HG02981 (cell line): ENCODE results near the gene GLIPR2.
"Not testable (repeated sequence)": the region's sequence is repeated elsewhere in the genome, so short reads cannot be mapped to it uniquely, and the experiment has no call there.

Source experiments
- ATAC-seq: cut with Tn5 transposase; IDR thresholded peaks from one replicate; pipeline ENCODE4 v1.9.1; 2021; ENCODE audit warnings: mild to moderate bottlenecking, moderate library complexity; ENCODE audit not compliant: unreplicated experiment

GLIPR2 gene

DNA sequence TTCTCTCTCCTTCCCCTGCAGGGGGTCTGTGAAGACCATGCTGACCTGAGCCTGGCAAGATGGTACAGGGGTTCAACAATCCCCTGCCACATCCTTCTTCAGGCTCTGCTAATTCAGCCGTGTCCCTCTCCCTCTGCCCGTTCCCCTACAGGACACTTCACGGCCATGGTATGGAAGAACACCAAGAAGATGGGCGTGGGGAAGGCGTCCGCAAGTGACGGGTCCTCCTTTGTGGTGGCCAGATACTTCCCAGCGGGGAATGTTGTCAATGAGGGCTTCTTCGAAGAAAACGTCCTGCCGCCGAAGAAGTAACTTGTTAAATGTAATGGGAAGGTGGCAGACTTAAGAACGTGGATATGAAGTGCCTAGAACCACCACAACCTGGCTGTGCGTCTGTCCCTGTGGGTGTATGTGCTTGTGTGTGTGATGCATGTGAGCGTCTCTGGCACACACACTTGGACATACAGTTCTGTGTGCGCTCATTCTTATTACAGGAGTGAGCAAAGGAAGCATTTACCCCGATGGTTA lies 25.7 kb downstream of the GLIPR2 start:
- ATAC-seq, result no peak

DNA sequence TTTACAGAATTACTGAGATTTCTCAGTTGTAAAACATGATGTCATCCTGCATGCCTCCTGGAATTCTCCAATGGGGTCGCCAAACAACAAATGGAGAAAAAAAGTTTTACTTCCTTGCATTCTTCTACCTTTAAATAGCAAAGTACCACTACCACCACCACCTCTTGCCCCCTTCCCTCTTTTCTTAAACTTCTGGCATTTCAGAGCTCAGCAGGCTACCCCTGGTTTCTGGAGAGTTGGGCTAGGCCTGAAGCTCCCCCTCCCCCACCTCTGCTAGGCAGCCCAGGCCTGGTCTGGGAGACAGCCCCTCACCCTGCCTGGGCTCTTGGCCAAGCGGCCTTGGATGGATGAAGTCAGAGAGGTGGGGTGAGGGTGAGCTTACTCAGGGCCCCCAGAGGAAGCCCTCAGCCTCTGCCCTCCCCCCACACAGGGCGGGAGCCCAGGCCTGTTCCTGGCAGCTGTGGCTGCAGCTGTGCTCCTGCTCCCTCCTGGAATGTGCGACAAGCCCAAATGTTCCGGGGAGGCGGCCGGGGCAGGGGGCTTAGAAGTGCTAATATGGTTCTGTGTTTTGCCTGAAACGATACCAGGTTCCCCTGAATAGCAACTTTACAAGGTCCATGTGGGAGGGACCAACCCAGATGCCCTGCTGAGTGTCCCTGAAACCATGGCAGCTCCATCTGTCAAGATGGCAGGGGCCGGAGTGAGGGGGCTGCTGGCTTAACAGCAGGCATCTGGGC lies 26.7 kb downstream of the GLIPR2 start:
- ATAC-seq, result no peak

DNA sequence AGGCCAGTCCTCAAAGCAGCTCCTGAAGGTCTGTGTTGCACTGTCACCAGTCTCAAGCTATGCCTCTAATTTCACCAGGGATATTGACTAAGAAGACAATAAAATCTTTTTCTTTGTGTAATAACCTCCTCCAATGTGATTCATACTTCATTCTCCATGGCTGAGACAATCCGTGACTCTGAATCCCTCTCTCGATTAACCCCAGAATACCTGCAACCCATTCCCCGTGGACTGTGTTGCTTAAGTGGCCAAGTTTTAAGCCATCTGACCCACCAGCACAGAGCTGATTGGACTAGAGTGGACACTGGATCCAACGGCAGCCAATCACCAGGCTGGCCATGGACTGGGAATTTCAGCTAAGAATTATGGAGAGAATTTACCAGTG lies 27.2 kb downstream of the GLIPR2 start:
- no peak for ATAC-seq

DNA sequence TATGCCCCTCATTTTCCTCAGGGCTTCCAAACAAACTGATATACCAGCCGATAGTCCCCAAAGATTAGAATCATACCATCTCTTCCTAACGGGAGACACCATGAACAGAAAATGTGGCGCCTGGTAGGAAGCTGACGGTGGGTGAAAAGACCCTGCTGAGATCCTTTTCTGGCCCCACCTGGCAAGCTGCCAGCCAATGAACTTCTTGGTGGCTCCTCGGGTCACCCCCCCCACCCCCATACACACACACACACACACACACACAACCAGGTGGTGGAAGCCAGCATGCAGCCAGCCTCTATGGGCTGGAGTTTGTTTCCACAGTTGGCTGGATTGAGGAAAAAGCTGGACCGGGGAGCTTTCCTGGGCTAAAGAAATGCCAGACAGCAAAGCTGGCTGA lies 27.8 kb downstream of the GLIPR2 start:
- ATAC-seq, result no peak

GRCh38 chr9:36164989-36165388 lies 28.5 kb downstream of the GLIPR2 start:
- ATAC-seq, result no peak

GRCh38 chr9:36165826-36166167 lies 29.3 kb downstream of the GLIPR2 start:
- ATAC-seq, result no peak

DNA sequence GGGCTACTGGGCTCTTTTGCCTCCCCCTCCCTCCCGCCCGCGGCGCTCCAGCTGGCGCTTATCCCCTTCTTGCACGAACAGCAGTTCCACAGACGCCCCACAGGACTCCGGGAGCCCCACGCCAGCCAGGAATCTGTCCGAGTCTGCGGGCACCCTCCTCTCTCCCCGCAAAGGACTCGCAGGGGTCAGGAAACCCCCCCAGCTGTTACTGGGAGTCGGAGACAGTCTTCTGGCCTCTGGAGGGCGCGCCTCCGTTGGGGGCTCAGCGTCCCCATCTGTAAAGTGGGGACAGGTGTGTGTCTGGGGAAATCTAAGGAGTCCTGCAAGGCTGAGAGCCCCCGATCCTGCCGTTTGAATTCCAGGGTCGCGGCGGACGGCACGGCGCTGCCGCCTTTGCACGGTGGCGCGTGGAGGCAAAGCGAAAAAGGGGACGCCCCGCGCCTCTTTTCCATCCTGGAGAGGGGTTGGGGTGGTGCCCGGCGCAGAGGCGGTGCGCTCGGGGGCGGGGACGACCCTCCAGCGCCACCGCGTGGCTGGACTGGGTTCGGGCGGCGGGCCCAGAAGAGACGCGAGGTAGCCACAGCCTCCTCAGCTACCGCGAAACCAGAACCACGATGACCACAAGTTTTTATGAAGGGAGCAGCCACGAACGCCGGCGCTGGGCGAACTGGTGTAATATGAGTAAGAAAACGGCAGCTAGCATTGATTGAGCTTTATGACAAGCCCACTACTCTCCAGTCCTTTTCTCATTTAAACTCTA lies 29.8 kb downstream of the GLIPR2 start:
- ATAC-seq, result peak; percentile 68

- ATAC-seq, result no peak
Observed at GRCh38 chr9:36169166-36169565, 32.6 kb downstream of the GLIPR2 start, which contains the start of gene CCIN. Gene CCIN, plus strand, starts transcription at chr9:36169388. Its CDS starts 115 bp downstream, at chr9:36169503.

DNA sequence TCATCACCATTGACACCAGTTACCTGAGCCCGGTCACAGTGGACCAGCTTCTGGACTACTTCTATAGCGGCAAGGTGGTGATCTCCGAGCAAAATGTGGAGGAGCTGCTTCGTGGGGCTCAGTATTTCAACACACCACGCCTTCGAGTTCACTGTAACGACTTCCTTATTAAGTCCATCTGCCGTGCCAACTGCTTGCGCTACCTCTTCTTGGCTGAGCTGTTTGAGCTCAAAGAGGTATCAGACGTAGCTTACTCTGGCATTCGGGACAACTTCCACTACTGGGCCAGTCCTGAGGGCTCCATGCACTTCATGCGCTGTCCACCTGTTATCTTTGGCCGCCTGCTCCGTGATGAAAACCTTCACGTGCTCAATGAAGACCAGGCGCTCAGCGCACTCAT lies 33.2 kb downstream of the GLIPR2 start:
- no peak for ATAC-seq

- no peak for ATAC-seq
Observed at GRCh38 chr9:36170531-36170930, 34.0 kb downstream of the GLIPR2 start.

- no peak for ATAC-seq
Observed at GRCh38 chr9:36173861-36174260, 37.3 kb downstream of the GLIPR2 start.

DNA sequence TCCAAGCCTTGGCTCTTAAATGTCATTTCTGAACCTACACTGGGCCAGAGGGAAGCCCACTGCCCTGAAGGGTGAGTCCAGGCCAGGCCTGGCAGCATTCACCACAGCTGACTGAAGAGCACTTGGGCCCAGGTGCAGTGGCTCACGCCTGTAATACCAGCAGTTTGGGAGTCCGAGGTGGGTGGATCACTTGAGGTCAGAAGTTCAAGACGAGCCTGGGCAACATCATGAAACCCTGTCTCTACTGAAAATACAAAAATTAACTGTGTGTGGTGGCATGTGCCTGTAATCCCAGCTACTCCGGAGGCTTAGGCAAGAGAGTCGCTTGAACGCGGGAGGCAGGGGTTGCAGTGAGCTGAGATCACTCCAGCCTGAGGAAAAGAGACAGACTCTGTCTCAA lies 37.7 kb downstream of the GLIPR2 start:
- ATAC-seq, result no peak

DNA sequence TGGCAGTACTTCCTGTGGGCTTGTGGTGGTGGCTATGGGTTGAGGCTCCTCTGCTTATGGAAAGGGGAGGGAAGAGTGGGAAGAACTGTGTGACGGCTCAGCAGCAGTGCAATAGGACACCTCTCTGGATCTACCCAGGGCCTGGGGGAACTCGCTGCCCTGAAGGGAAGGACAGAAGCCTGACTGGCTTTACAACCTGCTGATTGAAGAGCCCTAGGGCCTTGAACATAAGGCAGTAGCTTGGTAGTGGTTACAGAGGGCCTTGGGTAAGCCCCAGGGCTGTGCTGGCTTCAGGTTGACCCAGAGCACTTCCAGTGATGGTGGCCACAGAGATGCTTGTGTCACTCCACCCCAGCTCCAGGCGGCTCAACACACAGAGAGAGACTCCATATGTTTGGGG lies 38.2 kb downstream of the GLIPR2 start:
- no peak for ATAC-seq

GRCh38 chr9:36175209-36175608 lies 38.7 kb downstream of the GLIPR2 start:
- ATAC-seq, result not testable (repeated sequence)

- not testable (repeated sequence) for ATAC-seq
Observed at GRCh38 chr9:36176496-36176895, 40.0 kb downstream of the GLIPR2 start.

DNA sequence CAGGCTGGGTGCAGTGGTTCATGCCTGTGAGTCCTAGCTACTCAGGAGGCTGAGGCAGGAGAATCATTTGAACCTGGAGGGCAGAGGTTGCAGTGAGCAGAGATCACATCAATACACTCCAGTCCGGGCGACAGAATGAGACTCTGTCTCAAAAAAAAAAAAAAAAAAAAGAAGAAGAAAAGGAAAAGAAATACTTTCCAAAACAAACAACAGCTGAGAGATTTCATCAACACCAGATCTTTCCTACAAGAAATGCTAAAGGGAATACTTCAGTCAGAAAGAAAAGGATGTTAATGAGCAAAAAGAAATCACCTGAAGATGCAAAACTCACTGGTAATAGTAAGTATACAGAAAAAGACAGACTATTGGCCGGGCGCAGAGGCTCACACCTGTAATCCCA lies 41.0 kb downstream of the GLIPR2 start:
- no peak for ATAC-seq

DNA sequence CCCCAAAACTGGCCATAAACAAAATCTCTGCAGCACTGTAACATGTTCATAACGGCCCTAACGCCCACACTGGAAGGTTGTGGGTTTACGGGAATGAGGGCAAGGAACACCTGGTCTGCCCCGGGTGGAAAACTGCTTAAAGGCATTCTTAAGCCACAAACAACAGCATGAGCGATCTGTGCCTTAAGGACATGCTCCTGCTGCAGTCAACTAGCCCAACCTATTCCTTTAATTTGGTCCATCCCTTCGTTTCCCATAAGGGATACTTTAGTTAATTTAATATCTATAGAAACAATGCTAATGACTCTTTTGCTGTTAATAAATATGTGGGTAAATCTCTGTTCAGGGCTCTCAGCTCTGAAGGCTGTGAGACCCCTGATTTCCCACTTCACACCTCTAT lies 43.7 kb downstream of the GLIPR2 start:
- ATAC-seq, result not testable (repeated sequence)

DNA sequence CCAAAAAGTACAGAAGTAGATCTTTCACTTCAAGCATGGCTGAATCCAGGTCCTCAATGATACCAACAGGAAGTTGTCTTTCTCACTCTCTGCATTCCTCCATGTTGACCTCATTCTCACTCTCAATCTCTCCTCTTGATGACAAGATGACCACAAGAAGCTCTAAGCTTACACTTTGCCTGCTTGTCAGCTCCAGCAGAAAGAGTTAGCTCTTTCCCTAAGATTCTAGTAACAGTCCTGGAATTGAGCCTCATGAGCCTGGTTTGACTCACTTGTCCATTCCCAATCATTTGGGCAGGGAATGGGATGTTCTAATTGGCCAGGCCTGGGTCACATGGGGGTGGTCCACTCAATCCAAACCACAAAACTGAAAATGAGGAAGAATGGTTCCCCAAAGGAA lies 50.9 kb downstream of the GLIPR2 start:
- no peak for ATAC-seq

DNA sequence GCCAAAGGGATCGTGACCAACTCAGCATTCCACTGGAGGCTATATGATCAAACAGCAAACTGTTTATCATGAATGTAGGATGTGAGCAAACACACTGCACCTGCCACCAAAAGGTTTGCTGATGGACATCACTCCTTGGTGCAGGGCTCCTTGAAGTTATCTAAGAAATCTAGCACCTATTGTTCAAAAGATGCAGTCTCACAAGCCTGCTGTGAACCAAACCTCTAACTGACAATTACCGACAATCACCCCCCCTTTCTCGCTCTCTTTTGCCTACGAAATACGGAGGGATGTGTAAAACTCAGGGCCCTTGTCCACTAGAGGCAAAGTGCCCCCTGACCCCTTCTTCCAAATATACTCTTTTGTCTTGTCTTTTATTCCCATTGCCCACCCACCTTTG lies 51.7 kb downstream of the GLIPR2 start:
- no peak for ATAC-seq

- ATAC-seq, result no peak
Observed at GRCh38 chr9:36189976-36190375, 53.4 kb downstream of the GLIPR2 start.

GRCh38 chr9:36190388-36191289 lies 54.1 kb downstream of the GLIPR2 start, which contains the start of gene CLTA:
Gene CLTA, plus strand, starts transcription at chr9:36190921. Its CDS starts 136 bp downstream, at chr9:36191057.
- peak; percentile 98 for ATAC-seq
